BLaER1 (cell line): Measurements from ENCODE around the gene BLOC1S5.

Experiments used
- H3K27ac ChIP-seq: shearing (Covaris generic); formaldehyde crosslinking; 2 replicates; pipeline ENCODE4 v1.8.1; 2022
- H3K27me3 ChIP-seq: shearing (Covaris generic); formaldehyde crosslinking; 2 replicates; pipeline ENCODE4 v1.8.1; 2022
- H3K36me3 ChIP-seq: shearing (Covaris generic); formaldehyde crosslinking; 2 replicates; pipeline ENCODE4 v1.8.1; 2022
- H3K4me1 ChIP-seq: shearing (Covaris generic); formaldehyde crosslinking; 2 replicates; pipeline ENCODE4 v1.8.1; 2022
- H3K4me2 ChIP-seq: shearing (Covaris generic); formaldehyde crosslinking; 2 replicates; pipeline ENCODE4 v1.8.1; 2022
- H3K4me3 ChIP-seq: shearing (Covaris generic); formaldehyde crosslinking; 2 replicates; pipeline ENCODE4 v1.8.1; 2022
- H3K9ac ChIP-seq: shearing (Covaris generic); formaldehyde crosslinking; 2 replicates; pipeline ENCODE4 v1.8.1; 2022
- H3K9me3 ChIP-seq: shearing (Covaris generic); formaldehyde crosslinking; 2 replicates; pipeline ENCODE4 v1.8.1; 2022
- H4K20me1 ChIP-seq: shearing (Covaris generic); formaldehyde crosslinking; 2 replicates; pipeline ENCODE4 v1.8.1; 2022
- Cebpa-rat ChIP-seq: shearing (Covaris generic); IDR thresholded peaks from 2 replicates; pipeline ENCODE4 v1.8.1; 2022

BLOC1S5 gene

DNA sequence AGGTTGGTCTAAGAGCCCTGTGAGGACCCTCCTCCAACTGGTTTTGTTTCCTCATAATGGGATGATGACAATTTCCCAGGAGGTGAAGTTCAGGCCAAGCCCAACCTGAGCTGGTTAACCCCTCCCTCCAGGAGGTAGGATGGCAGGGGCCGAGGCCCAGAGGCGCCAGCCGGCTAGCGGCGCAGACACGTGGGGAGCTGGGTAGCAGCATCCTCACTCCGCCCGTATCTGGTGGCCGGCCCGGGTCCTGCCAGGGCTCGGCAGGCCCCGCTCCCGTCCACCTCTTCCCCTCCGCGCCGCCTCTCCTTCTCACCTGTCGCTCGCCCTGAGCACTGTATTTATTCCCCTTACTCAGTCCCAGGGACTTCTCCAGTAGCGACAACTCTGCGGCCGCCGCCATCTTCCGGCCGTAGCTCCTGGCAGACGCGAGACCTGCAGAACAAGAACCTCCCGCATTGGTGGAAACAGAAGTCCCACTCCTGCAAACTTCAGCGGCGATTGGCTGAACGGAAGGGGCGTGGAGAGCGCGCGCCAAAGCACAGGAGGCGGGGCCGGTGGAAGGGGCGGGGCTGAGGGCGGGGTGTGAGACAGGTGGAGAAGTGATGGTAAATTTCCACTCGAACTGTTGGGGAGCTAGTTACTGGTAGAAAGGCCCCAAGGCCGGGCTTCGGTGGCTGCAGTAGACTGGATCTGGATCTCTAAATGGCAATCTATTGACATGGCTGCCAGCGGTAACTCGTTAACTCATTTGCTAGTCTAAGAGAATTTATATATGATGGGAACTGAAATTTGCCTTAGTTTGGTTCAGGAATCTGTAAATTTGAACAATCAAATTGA, 38.2 kb upstream of the BLOC1S5 start, which contains the start of gene EEF1E1:
EEF1E1 (minus strand) TSS at position 427 of the 837 bp plus-strand sequence; CDS start at position 400, 27 bp downstream.
- peaks cover 14% of the 10 kb centered on the region; the same call in 1 of the 2 replicates for H4K20me1 ChIP-seq
- H3K27ac ChIP-seq: peak within 1 kb of the TSS; percentile 87
- H3K4me3 ChIP-seq: peak within 1 kb of the TSS; percentile 94
- H3K36me3 ChIP-seq: peaks cover 31% of the 10 kb centered on the region
- H3K4me2 ChIP-seq: peak within 1 kb of the TSS; percentile 91
- H3K27me3 ChIP-seq: no peaks in the 10 kb centered on the region
- H3K9me3 ChIP-seq: no peaks in the 10 kb centered on the region
- peak within 1 kb of the TSS; percentile 85 for H3K9ac ChIP-seq
- peaks cover 15% of the 10 kb centered on the region for H3K4me1 ChIP-seq
- TF ChIP-seq Cebpa-rat: no peak

DNA sequence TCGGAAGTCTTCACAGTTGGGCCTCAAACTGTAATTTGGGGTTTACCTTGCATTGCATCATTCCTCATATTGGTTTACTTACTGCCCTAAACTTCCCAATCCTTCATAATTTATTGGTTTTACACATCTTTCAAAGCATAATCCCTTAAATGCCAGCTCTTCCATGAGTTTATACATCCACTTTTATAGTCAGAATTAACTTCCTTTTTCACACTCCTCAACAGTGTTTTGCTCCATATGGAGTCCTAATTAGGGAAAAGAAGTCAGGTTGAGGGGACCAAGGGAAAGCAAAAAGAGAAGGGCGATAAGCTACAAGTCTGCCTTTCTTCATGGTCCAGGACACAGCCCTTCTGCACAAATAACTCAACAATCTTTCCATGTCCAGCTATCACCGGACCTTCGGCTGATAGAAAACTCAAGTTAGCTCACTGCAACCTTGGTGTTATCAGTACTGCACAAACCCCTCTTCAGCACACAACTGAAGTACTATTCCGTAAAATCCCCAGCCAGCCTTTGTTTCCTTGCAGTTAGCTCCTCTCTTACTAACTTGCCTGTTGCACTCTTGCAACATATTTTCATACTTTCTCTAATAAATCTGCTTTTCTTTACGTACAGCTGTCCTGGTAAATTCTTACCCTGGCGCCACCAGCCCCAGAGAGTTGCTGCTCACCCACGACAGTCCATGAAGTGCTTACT, 36.1 kb upstream of the BLOC1S5 start:
- Histone ChIP-seq H3K4me3 (no peak overlapping the region), H3K4me2 (peak overlapping the region; percentile 43), H3K27me3 (no peaks in the 10 kb centered on the region), H3K27ac (no peak overlapping the region), H3K4me1 (peaks cover 15% of the 10 kb centered on the region), H3K9me3 (no peaks in the 10 kb centered on the region), H3K36me3 (peaks cover 50% of the 10 kb centered on the region), H3K9ac (no peak overlapping the region), H4K20me1 (peaks cover 23% of the 10 kb centered on the region; the same call in 1 of the 2 replicates)
- TF ChIP-seq Cebpa-rat: no peak

- Histone ChIP-seq H3K4me1 (no peaks in the 10 kb centered on the region), H3K27me3 (no peaks in the 10 kb centered on the region), H3K27ac (no peak overlapping the region), H3K4me2 (no peak overlapping the region), H3K4me3 (no peak overlapping the region), H3K9ac (no peak overlapping the region), H4K20me1 (peaks cover 5% of the 10 kb centered on the region; the same call in 1 of the 2 replicates), H3K36me3 (peaks cover 90% of the 10 kb centered on the region), H3K9me3 (peaks cover 32% of the 10 kb centered on the region)
- no peak for TF ChIP-seq Cebpa-rat
Measured at GRCh38 chr6:8090650-8091049, 26.5 kb upstream of the BLOC1S5 start.

GRCh38 chr6:8088886-8089285, 24.7 kb upstream of the BLOC1S5 start:
- Histone ChIP-seq H3K9ac (no peak overlapping the region), H3K4me2 (no peak overlapping the region), H3K27ac (no peak overlapping the region), H3K27me3 (no peaks in the 10 kb centered on the region), H3K9me3 (peaks cover 32% of the 10 kb centered on the region), H3K4me1 (no peaks in the 10 kb centered on the region), H3K36me3 (peaks cover 88% of the 10 kb centered on the region), H4K20me1 (no peaks in the 10 kb centered on the region), H3K4me3 (no peak overlapping the region)
- no peak for TF ChIP-seq Cebpa-rat

GRCh38 chr6:8087870-8088754, 23.9 kb upstream of the BLOC1S5 start:
- no peak overlapping the region for H3K4me2 ChIP-seq
- TF ChIP-seq Cebpa-rat: no peak
- peaks cover 32% of the 10 kb centered on the region for H3K9me3 ChIP-seq
- H3K27me3 ChIP-seq: no peaks in the 10 kb centered on the region
- H3K9ac ChIP-seq: no peak overlapping the region
- peaks cover 1% of the 10 kb centered on the region; the same call in 1 of the 2 replicates for H3K4me1 ChIP-seq
- no peaks in the 10 kb centered on the region for H4K20me1 ChIP-seq
- no peak overlapping the region for H3K4me3 ChIP-seq
- no peak overlapping the region for H3K27ac ChIP-seq
- H3K36me3 ChIP-seq: peaks cover 90% of the 10 kb centered on the region

GRCh38 chr6:8086755-8087306, 22.6 kb upstream of the BLOC1S5 start:
- TF ChIP-seq Cebpa-rat: no peak
- no peak overlapping the region for H3K4me2 ChIP-seq
- H3K27ac ChIP-seq: no peak overlapping the region

GRCh38 chr6:8085053-8085511, 20.9 kb upstream of the BLOC1S5 start:
- no peak for TF ChIP-seq Cebpa-rat
- H3K4me3 ChIP-seq: no peak overlapping the region
- no peak overlapping the region for H3K4me2 ChIP-seq
- peaks cover 19% of the 10 kb centered on the region for H3K9me3 ChIP-seq
- no peaks in the 10 kb centered on the region for H4K20me1 ChIP-seq
- H3K36me3 ChIP-seq: peaks cover 82% of the 10 kb centered on the region
- peaks cover 6% of the 10 kb centered on the region; the same call in 1 of the 2 replicates for H3K4me1 ChIP-seq
- H3K27ac ChIP-seq: no peak overlapping the region
- no peak overlapping the region for H3K9ac ChIP-seq
- H3K27me3 ChIP-seq: no peaks in the 10 kb centered on the region

More at GRCh38 chr6:8086755-8087306, 22.6 kb upstream of the BLOC1S5 start:
- Histone ChIP-seq H3K4me3 (no peak overlapping the region), H4K20me1 (no peaks in the 10 kb centered on the region), H3K9ac (no peak overlapping the region), H3K27me3 (no peaks in the 10 kb centered on the region), H3K36me3 (peaks cover 89% of the 10 kb centered on the region), H3K4me1 (peaks cover 6% of the 10 kb centered on the region; the same call in 1 of the 2 replicates), H3K9me3 (peaks cover 30% of the 10 kb centered on the region)

GRCh38 chr6:8084586-8084985, 20.4 kb upstream of the BLOC1S5 start:
- no peaks in the 10 kb centered on the region for H3K27me3 ChIP-seq
- peaks cover 82% of the 10 kb centered on the region for H3K36me3 ChIP-seq
- H3K9ac ChIP-seq: no peak overlapping the region
- H3K27ac ChIP-seq: no peak overlapping the region
- H3K9me3 ChIP-seq: peaks cover 16% of the 10 kb centered on the region
- no peak for TF ChIP-seq Cebpa-rat
- peaks cover 6% of the 10 kb centered on the region; the same call in 1 of the 2 replicates for H3K4me1 ChIP-seq
- H3K4me2 ChIP-seq: no peak overlapping the region
- no peak overlapping the region for H3K4me3 ChIP-seq
- H4K20me1 ChIP-seq: no peaks in the 10 kb centered on the region
